Osteoblast (primary cell): ENCODE measurements around the gene SLC2A1. TPM values are rescaled to one million over a fixed set of nuclear protein-coding genes. Genes with fewer than 3 reads are reported as not detected.
A peak's percentile ranks its signal among the peaks of the same experiment; 100 is the strongest.

ENCODE experiments used
- DNase-seq: peaks from one replicate; pipeline ENCODE4 v3.0.0; 2011; ENCODE audit warnings: low spot score, mixed read lengths; ENCODE audit not compliant: insufficient read length; ENCODE audit errors: missing footprints
- H2AFZ ChIP-seq: 2 replicates; pipeline ENCODE4 v1.6.0; 2011; ENCODE audit warnings: mild to moderate bottlenecking, low read length
- H3K27ac ChIP-seq: 2 replicates; pipeline ENCODE4 v1.5.1; 2011; ENCODE audit warnings: mild to moderate bottlenecking, low read depth, low read length, moderate library complexity
- H3K27me3 ChIP-seq: 2 replicates; pipeline ENCODE4 v1.6.0; 2012; ENCODE audit warnings: mild to moderate bottlenecking, control low read depth, inconsistent platforms, low read length, moderate library complexity; ENCODE audit not compliant: insufficient read depth
- H3K36me3 ChIP-seq: 2 replicates; pipeline ENCODE4 v1.5.1; 2011; ENCODE audit warnings: mild to moderate bottlenecking, low read length, control low read depth, moderate library complexity; ENCODE audit not compliant: insufficient read depth
- H3K4me1 ChIP-seq: 2 replicates; pipeline ENCODE4 v1.5.1; 2011; ENCODE audit warnings: mild to moderate bottlenecking, low read length, control low read depth, moderate library complexity; ENCODE audit not compliant: insufficient read depth
- H3K4me2 ChIP-seq: 2 replicates; pipeline ENCODE4 v1.6.0; 2011; ENCODE audit warnings: mild to moderate bottlenecking, low read length; ENCODE audit not compliant: insufficient read depth
- H3K4me3 ChIP-seq: fragments of 200-600 bp; sonication (generic); 3 replicates; pipeline ENCODE4 v1.5.1; 2012; ENCODE audit warnings: mild to moderate bottlenecking, low read length, inconsistent platforms; ENCODE audit not compliant: insufficient read depth
- H3K79me2 ChIP-seq: 2 replicates; pipeline ENCODE4 v1.6.0; 2012; ENCODE audit warnings: mild to moderate bottlenecking, low read length, control low read depth, inconsistent platforms; ENCODE audit not compliant: insufficient read depth
- H3K9me3 ChIP-seq: 2 replicates; pipeline ENCODE4 v1.5.1; 2011; ENCODE audit warnings: low read depth, low read length, control low read depth
- H4K20me1 ChIP-seq: 2 replicates; pipeline ENCODE4 v1.6.0; 2012; ENCODE audit warnings: mild to moderate bottlenecking, low read length, control low read depth; ENCODE audit not compliant: insufficient read depth
- total RNA-seq: library from RNA; depleted of rRNA; stranded (reverse); fragments of >200 nt; gene quantifications from 2 replicates; pipeline ENCODE4 v1.2.3, GENCODE V29; 2012
- TF ChIP-seq, protein P1 (sequence below): IDR thresholded peaks from 2 replicates; pipeline ENCODE4 v1.5.1; 2011; ENCODE audit warnings: mild to moderate bottlenecking, low read depth, low read length, moderate library complexity; ENCODE audit errors: extremely low read depth

SLC2A1 gene
- total RNA-seq, 1 donor = 43.4 TPM

- DNase-seq = no peak
- Histone ChIP-seq H3K36me3 (no peaks in the 10 kb centered on the region), H2AFZ (no peak overlapping the region), H4K20me1 (no peaks in the 10 kb centered on the region), H3K4me3 (no peak overlapping the region), H3K9me3 (no peaks in the 10 kb centered on the region), H3K27me3 (no peaks in the 10 kb centered on the region), H3K27ac (no peak overlapping the region), H3K79me2 (no peaks in the 10 kb centered on the region), H3K4me2 (no peak overlapping the region), H3K4me1 (peaks cover 33% of the 10 kb centered on the region)
- TF ChIP-seq, protein P1, sequence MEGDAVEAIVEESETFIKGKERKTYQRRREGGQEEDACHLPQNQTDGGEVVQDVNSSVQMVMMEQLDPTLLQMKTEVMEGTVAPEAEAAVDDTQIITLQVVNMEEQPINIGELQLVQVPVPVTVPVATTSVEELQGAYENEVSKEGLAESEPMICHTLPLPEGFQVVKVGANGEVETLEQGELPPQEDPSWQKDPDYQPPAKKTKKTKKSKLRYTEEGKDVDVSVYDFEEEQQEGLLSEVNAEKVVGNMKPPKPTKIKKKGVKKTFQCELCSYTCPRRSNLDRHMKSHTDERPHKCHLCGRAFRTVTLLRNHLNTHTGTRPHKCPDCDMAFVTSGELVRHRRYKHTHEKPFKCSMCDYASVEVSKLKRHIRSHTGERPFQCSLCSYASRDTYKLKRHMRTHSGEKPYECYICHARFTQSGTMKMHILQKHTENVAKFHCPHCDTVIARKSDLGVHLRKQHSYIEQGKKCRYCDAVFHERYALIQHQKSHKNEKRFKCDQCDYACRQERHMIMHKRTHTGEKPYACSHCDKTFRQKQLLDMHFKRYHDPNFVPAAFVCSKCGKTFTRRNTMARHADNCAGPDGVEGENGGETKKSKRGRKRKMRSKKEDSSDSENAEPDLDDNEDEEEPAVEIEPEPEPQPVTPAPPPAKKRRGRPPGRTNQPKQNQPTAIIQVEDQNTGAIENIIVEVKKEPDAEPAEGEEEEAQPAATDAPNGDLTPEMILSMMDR = no peak
These were observed 6.7 kb upstream of the SLC2A1 start for GRCh38 chr1:42965378-42965777.

- H3K27ac ChIP-seq = peak overlapping the region; percentile 25
- no peaks in the 10 kb centered on the region for H3K79me2 ChIP-seq
- peak overlapping the region; percentile 66 for H3K4me2 ChIP-seq
- no peaks in the 10 kb centered on the region for H3K36me3 ChIP-seq
- H3K9me3 ChIP-seq = no peaks in the 10 kb centered on the region
- H3K27me3 ChIP-seq = no peaks in the 10 kb centered on the region
- no peak for DNase-seq
- no peaks in the 10 kb centered on the region for H4K20me1 ChIP-seq
- no peak overlapping the region for H3K4me3 ChIP-seq
- no peak overlapping the region for H2AFZ ChIP-seq
- peaks cover 42% of the 10 kb centered on the region for H3K4me1 ChIP-seq
- TF ChIP-seq, protein P1 = no peak
These were observed 5.6 kb upstream of the SLC2A1 start for GRCh38 chr1:42964044-42964812.

- no peaks in the 10 kb centered on the region for H3K79me2 ChIP-seq
- H3K36me3 ChIP-seq = no peaks in the 10 kb centered on the region
- no peaks in the 10 kb centered on the region for H3K27me3 ChIP-seq
- H4K20me1 ChIP-seq = no peaks in the 10 kb centered on the region
- peak overlapping the region; percentile 66 for H3K4me2 ChIP-seq
- peak overlapping the region; percentile 5 for H3K4me3 ChIP-seq
- peak; percentile 93 for DNase-seq
- no peak overlapping the region for H2AFZ ChIP-seq
- peaks cover 44% of the 10 kb centered on the region for H3K4me1 ChIP-seq
- TF ChIP-seq, protein P1 = no peak
- H3K27ac ChIP-seq = peak overlapping the region; percentile 46
- H3K9me3 ChIP-seq = no peaks in the 10 kb centered on the region
These were observed 4.8 kb upstream of the SLC2A1 start for GRCh38 chr1:42963378-42964043.
